OCI-LY3 (cell line): ENCODE results near the gene FBXO22.

ENCODE experiments used
- H2AFZ ChIP-seq: fragments of 200-600, 300-600 bp; shearing (Covaris generic); 2 replicates; pipeline ENCODE4 v1.6.0; 2014; ENCODE audit warnings: antibody characterized with exemption, low read depth, low read length
- H3K27ac ChIP-seq: fragments of 200-600, 300-600 bp; sonication (generic); 2 replicates; pipeline ENCODE4 v1.5.1; 2014; ENCODE audit warnings: mild to moderate bottlenecking, low read length, moderate library complexity, mixed read lengths
- H3K27me3 ChIP-seq: fragments of 200-600, 300-600 bp; sonication (generic); 2 replicates; pipeline ENCODE4 v1.6.1; 2014; ENCODE audit warnings: low read depth, low read length, mixed read lengths
- H3K36me3 ChIP-seq: fragments of 200-600, 300-600 bp; sonication (generic); replicated peaks from 2 replicates; pipeline ENCODE3; 2014; ENCODE audit warnings: low read depth, low read length, mixed read lengths
- H3K4me1 ChIP-seq: fragments of 300-600, 200-600 bp; sonication (generic); 2 replicates; pipeline ENCODE4 v1.6.1; 2014; ENCODE audit warnings: low read length, mixed read lengths
- H3K4me2 ChIP-seq: fragments of 200-600, 300-600 bp; sonication (generic); 2 replicates; pipeline ENCODE4 v1.6.1; 2014; ENCODE audit warnings: low read length, mixed read lengths
- H3K4me3 ChIP-seq: fragments of 300-600, 200-600 bp; sonication (generic); 2 replicates; pipeline ENCODE4 v1.5.1; 2014; ENCODE audit warnings: antibody characterized with exemption, mild to moderate bottlenecking, low read length, moderate library complexity
- H3K79me2 ChIP-seq: fragments of 300-600, 200-600 bp; shearing (Covaris generic); 2 replicates; pipeline ENCODE4 v1.6.1; 2014; ENCODE audit warnings: mild to moderate bottlenecking, low read length, mixed read lengths
- H3K9ac ChIP-seq: fragments of 300-600, 200-600 bp; shearing (Covaris generic); 2 replicates; pipeline ENCODE4 v1.6.0; 2014; ENCODE audit warnings: mild to moderate bottlenecking, low read length, moderate library complexity
- H3K9me3 ChIP-seq: fragments of 200-600, 300-600 bp; shearing (Covaris generic); 2 replicates; pipeline ENCODE4 v1.6.1; 2014; ENCODE audit warnings: low read length, mixed read lengths; ENCODE audit not compliant: insufficient read depth
- H4K20me1 ChIP-seq: fragments of 200-600, 300-600 bp; sonication (generic); 2 replicates; pipeline ENCODE4 v1.6.1; 2016; ENCODE audit warnings: low read length, mixed read lengths; ENCODE audit not compliant: insufficient read depth
- CTCF ChIP-seq: fragments of 200-600, 300-600 bp; sonication (generic); IDR thresholded peaks from 2 replicates; pipeline ENCODE4 v1.5.1; 2014; ENCODE audit warnings: antibody characterized with exemption, low read length, low read depth
- EZH2phosphoT487 ChIP-seq: fragments of 200-600 bp; shearing (Covaris generic); IDR thresholded peaks from 2 replicates; pipeline ENCODE4 v1.6.1; 2018; ENCODE audit warnings: antibody characterized with exemption, mixed run types, low read depth

FBXO22 gene

GRCh38 chr15:75923756-75924155, 20.1 kb downstream of the FBXO22 start:
- no peak overlapping the region for H2AFZ ChIP-seq
- no peaks in the 10 kb centered on the region for H3K9me3 ChIP-seq
- peaks cover 19% of the 10 kb centered on the region for H3K36me3 ChIP-seq
- no peak for TF ChIP-seq CTCF
- TF ChIP-seq EZH2phosphoT487, result no peak
- H3K4me3 ChIP-seq, result no peak overlapping the region
- no peaks in the 10 kb centered on the region for H3K27me3 ChIP-seq
- H3K27ac ChIP-seq, result no peak overlapping the region
- peaks cover 6% of the 10 kb centered on the region; the same call in 1 of the 2 replicates for H3K79me2 ChIP-seq
- peaks cover 17% of the 10 kb centered on the region for H3K4me1 ChIP-seq
- H4K20me1 ChIP-seq, result peaks cover 45% of the 10 kb centered on the region
- no peak overlapping the region for H3K9ac ChIP-seq
- no peak overlapping the region for H3K4me2 ChIP-seq

- H2AFZ ChIP-seq, result no peak overlapping the region
- no peaks in the 10 kb centered on the region for H3K9me3 ChIP-seq
- no peak overlapping the region for H3K9ac ChIP-seq
- peaks cover 16% of the 10 kb centered on the region for H3K36me3 ChIP-seq
- no peak overlapping the region for H3K4me3 ChIP-seq
- TF ChIP-seq EZH2phosphoT487 (no peak), CTCF (no peak)
- H3K4me1 ChIP-seq, result peaks cover 20% of the 10 kb centered on the region
- peaks cover 6% of the 10 kb centered on the region; the same call in 1 of the 2 replicates for H3K79me2 ChIP-seq
- H4K20me1 ChIP-seq, result peaks cover 49% of the 10 kb centered on the region
- no peaks in the 10 kb centered on the region for H3K27me3 ChIP-seq
- no peak overlapping the region for H3K4me2 ChIP-seq
- no peak overlapping the region for H3K27ac ChIP-seq
Observed at GRCh38 chr15:75924576-75924975, 20.9 kb downstream of the FBXO22 start.

GRCh38 chr15:75925440-75925839, 21.8 kb downstream of the FBXO22 start:
- H3K4me1 ChIP-seq, result peaks cover 20% of the 10 kb centered on the region
- H3K9ac ChIP-seq, result no peak overlapping the region
- no peaks in the 10 kb centered on the region for H3K9me3 ChIP-seq
- no peaks in the 10 kb centered on the region for H3K27me3 ChIP-seq
- H3K27ac ChIP-seq, result no peak overlapping the region
- H3K79me2 ChIP-seq, result peaks cover 6% of the 10 kb centered on the region; the same call in 1 of the 2 replicates
- H3K4me3 ChIP-seq, result no peak overlapping the region
- H3K36me3 ChIP-seq, result peaks cover 21% of the 10 kb centered on the region
- no peak overlapping the region for H2AFZ ChIP-seq
- H3K4me2 ChIP-seq, result no peak overlapping the region
- no peak for TF ChIP-seq EZH2phosphoT487
- TF ChIP-seq CTCF, result no peak
- peaks cover 49% of the 10 kb centered on the region for H4K20me1 ChIP-seq

- peaks cover 29% of the 10 kb centered on the region for H3K36me3 ChIP-seq
- peaks cover 6% of the 10 kb centered on the region; the same call in 1 of the 2 replicates for H3K79me2 ChIP-seq
- no peak overlapping the region for H2AFZ ChIP-seq
- H3K9ac ChIP-seq, result no peak overlapping the region
- H3K4me2 ChIP-seq, result no peak overlapping the region
- peaks cover 50% of the 10 kb centered on the region for H4K20me1 ChIP-seq
- no peaks in the 10 kb centered on the region for H3K27me3 ChIP-seq
- no peaks in the 10 kb centered on the region for H3K9me3 ChIP-seq
- H3K27ac ChIP-seq, result no peak overlapping the region
- TF ChIP-seq CTCF, result no peak
- no peak for TF ChIP-seq EZH2phosphoT487
- H3K4me3 ChIP-seq, result no peak overlapping the region
- H3K4me1 ChIP-seq, result peaks cover 20% of the 10 kb centered on the region
Observed at GRCh38 chr15:75926931-75927330, 23.3 kb downstream of the FBXO22 start.
